CD14-positive monocyte (primary cell): ENCODE measurements around the gene ACTA1. TPM values are rescaled to one million over a fixed set of nuclear protein-coding genes. Genes with fewer than 3 reads are reported as not detected.

Source experiments
- DNase-seq, 3 donors: peaks; one replicate each; pipeline ENCODE4 v3.0.0-alpha.2; 2011 to 2022
- H2AFZ ChIP-seq: 2 replicates; pipeline ENCODE4 v1.6.0; 2012; ENCODE audit warnings: mild to moderate bottlenecking, low read depth, low read length, inconsistent platforms; ENCODE audit not compliant: insufficient read depth, poor library complexity, severe bottlenecking
- H3K27ac ChIP-seq, 2 donors: 1 replicate in 1 of 2; 2 replicates in 1 of 2; pipeline ENCODE4 v1.5.1; 2012 to 2013; ENCODE audit warnings: low read length in 2 of 2, control low read depth in 1 of 2, inconsistent platforms in 1 of 2, low read depth in 1 of 2, mild to moderate bottlenecking in 1 of 2
- H3K27me3 ChIP-seq, 2 donors: one replicate each; pipeline versions ENCODE4 v1.6.0 to v1.6.1; 2011 to 2013; ENCODE audit warnings: low read length in 2 of 2; ENCODE audit not compliant: control insufficient read depth in 2 of 2, insufficient read depth in 2 of 2
- H3K36me3 ChIP-seq, 2 donors: replicated peaks in 1 of 2; 1 replicate in 1 of 2; 2 replicates in 1 of 2; pipeline versions ENCODE4 v1.5.1 to v1.6.1; 2012 to 2013; ENCODE audit warnings: low read length in 2 of 2, control low read depth in 1 of 2, inconsistent platforms in 1 of 2, mild to moderate bottlenecking in 1 of 2; ENCODE audit not compliant: insufficient read depth in 2 of 2, control insufficient read depth in 1 of 2
- H3K4me1 ChIP-seq, 2 donors: 1 replicate in 1 of 2; 2 replicates in 1 of 2; pipeline versions ENCODE4 v1.5.1 to v1.6.1; 2012 to 2013; ENCODE audit warnings: low read length in 2 of 2, control low read depth in 1 of 2, inconsistent platforms in 1 of 2, mild to moderate bottlenecking in 1 of 2, moderate library complexity in 1 of 2; ENCODE audit not compliant: insufficient read depth in 2 of 2, control insufficient read depth in 1 of 2
- H3K4me2 ChIP-seq: replicated peaks from 2 replicates; pipeline ENCODE3; 2012; ENCODE audit warnings: low read length, moderate library complexity, mild to moderate bottlenecking; ENCODE audit not compliant: poor library complexity, severe bottlenecking; ENCODE audit errors: extremely low read depth
- H3K4me3 ChIP-seq, 3 experiments: fragments of 200-600 bp in 1 of 3; sonication (generic) in 1 of 3; replicated peaks in 1 of 3; 1 replicate in 2 of 3; 2 replicates in 1 of 3; pipeline ENCODE4 v1.5.1; 2011 to 2013; ENCODE audit warnings: low read length in 3 of 3, mild to moderate bottlenecking in 3 of 3, control low read depth in 2 of 3, low read depth in 2 of 3, inconsistent platforms in 1 of 3, moderate library complexity in 1 of 3
- H3K79me2 ChIP-seq: 2 replicates; pipeline ENCODE4 v1.6.0; 2012; ENCODE audit warnings: mild to moderate bottlenecking, control low read depth, inconsistent platforms, low read length, moderate library complexity; ENCODE audit not compliant: insufficient read depth
- H3K9ac ChIP-seq: 2 replicates; pipeline ENCODE4 v1.6.0; 2017; ENCODE audit warnings: low read length, mild to moderate bottlenecking; ENCODE audit not compliant: insufficient read depth, poor library complexity, severe bottlenecking
- H3K9me3 ChIP-seq, 2 donors: replicated peaks in 1 of 2; 1 replicate in 1 of 2; 2 replicates in 1 of 2; pipeline versions ENCODE4 v1.5.1 to v1.6.1; 2012 to 2013; ENCODE audit warnings: low read length in 2 of 2, control low read depth in 1 of 2; ENCODE audit not compliant: control insufficient read depth in 1 of 2, insufficient read depth in 1 of 2
- H4K20me1 ChIP-seq: 2 replicates; pipeline ENCODE4 v1.6.0; 2012; ENCODE audit warnings: mild to moderate bottlenecking, low read length, control low read depth, moderate library complexity; ENCODE audit not compliant: insufficient read depth
- H3K27ac Mint-ChIP-seq, 7 donors: one replicate each; pipeline ENCODE4 v1.8.0; 2020; ENCODE audit warnings: mild to moderate bottlenecking in 7 of 7, mixed read lengths in 7 of 7, moderate library complexity in 6 of 7, inconsistent platforms in 2 of 7
- H3K27me3 Mint-ChIP-seq, 3 donors: one replicate each; pipeline ENCODE4 v1.8.0; 2021 to 2022; ENCODE audit warnings: low read depth in 3 of 3, mild to moderate bottlenecking in 3 of 3, mixed read lengths in 3 of 3, moderate library complexity in 3 of 3, inconsistent platforms in 1 of 3
- H3K36me3 Mint-ChIP-seq, 2 donors: one replicate each; pipeline ENCODE4 v1.8.0; 2020; ENCODE audit warnings: mixed read lengths in 2 of 2, inconsistent platforms in 1 of 2, mild to moderate bottlenecking in 1 of 2
- H3K4me1 Mint-ChIP-seq: one replicate; pipeline ENCODE4 v1.8.0; 2020; ENCODE audit warnings: mild to moderate bottlenecking, mixed read lengths
- H3K4me3 Mint-ChIP-seq, 2 donors: one replicate each; pipeline ENCODE4 v1.8.0; 2020; ENCODE audit warnings: mild to moderate bottlenecking in 2 of 2, mixed read lengths in 2 of 2, moderate library complexity in 1 of 2
- H3K9me3 Mint-ChIP-seq, 7 donors: one replicate each; pipeline ENCODE4 v1.8.0; 2020 to 2022; ENCODE audit warnings: mixed read lengths in 7 of 7, mild to moderate bottlenecking in 6 of 7, moderate library complexity in 6 of 7, inconsistent platforms in 2 of 7
- CTCF ChIP-seq: fragments of 200-600 bp; IDR thresholded peaks from one replicate; pipeline ENCODE4 v1.8.0; 2022; ENCODE audit warnings: antibody characterized with exemption, mild to moderate bottlenecking
- WGBS: methylation state at CpG from one replicate; pipeline ENCODE4 v1.1.5; 2013; ENCODE audit warnings: missing lambda C conversion rate; ENCODE audit not compliant: insufficient coverage; 5-methylcytosine and 5-hydroxymethylcytosine counted together
- intact Hi-C, 2 donors: fragments of 100-400 bp; cut with micrococcal nuclease; formaldehyde crosslinking; loops; one replicate each; pipeline versions ENCODE4 v1.15.0 to v1.15.1; 2023
- polyA minus RNA-seq: library from RNA; depleted of rRNA, polyadenylated mRNA; stranded (reverse); fragments of >200 nt; gene quantifications from 2 replicates; pipeline ENCODE4 v1.2.3, GENCODE V29; 2012
- polyA plus RNA-seq, 3 donors: library from polyadenylated mRNA; depleted of rRNA in 1 of 3; unstranded in 2 of 3; stranded (reverse) in 1 of 3; fragments of 300-500 nt in 2 of 3; fragments of >200 nt in 1 of 3; fragmentation: Illumina TruSeq in 2 of 3; gene quantifications; 1 replicate in 2 of 3; 2 replicates in 1 of 3; pipeline ENCODE4 v1.2.3, GENCODE V29; 2012 to 2021
- total RNA-seq, 12 experiments: library from RNA in 1 of 12; stranded (reverse) in 1 of 12; fragments of 120-200 nt in 1 of 12; gene quantifications; one replicate each; pipeline ENCODE4 v1.2.4 and lab custom pipeline; 2013 to 2026; ENCODE audit warnings: mixed read lengths in 6 of 12, inconsistent platforms in 1 of 12

The ACTA1 gene
- 1.3 TPM for total RNA-seq (2013)
- polyA plus RNA-seq, result under 1 TPM in 1 of 3 donors, not detected in 2; 0.72 TPM
- polyA minus RNA-seq, result not detected in 2 replicates
- 0.06 to 0.91 (median 0.20) reads per million in 11 experiments for total RNA-seq (lab: John Stamatoyannopoulos, UW)

GRCh38 chr1:229434005-229434640 lies at the start of gene ACTA1:
Gene ACTA1 (minus strand): TSS chr1:229434094. CDS start chr1:229433115, 979 bp downstream.
- no peak within 1 kb of the TSS for H3K4me3 ChIP-seq
- H4K20me1 ChIP-seq, result no peaks in the 10 kb centered on the region
- peaks cover 77 to 83% (median 80%) of the 10 kb centered on the region in 3 donors for H3K27me3 Mint-ChIP-seq
- H3K79me2 ChIP-seq, result no peaks in the 10 kb centered on the region
- intact Hi-C loops, result no loop called here
- no peak for DNase-seq
- peaks cover 57 to 78% of the 10 kb centered on the region in 2 donors for H3K27me3 ChIP-seq
- no peak within 1 kb of the TSS for H3K27ac ChIP-seq
- H3K4me1 Mint-ChIP-seq, result peaks cover 16% of the 10 kb centered on the region
- H3K36me3 Mint-ChIP-seq, result peaks cover 10 to 13% of the 10 kb centered on the region in 2 donors
- H3K4me3 Mint-ChIP-seq, result peak within 1 kb of the TSS in 1 of 2 donors; percentile 79
- H3K27ac Mint-ChIP-seq, result no peak within 1 kb of the TSS
- H3K9me3 Mint-ChIP-seq, result peaks cover 0 to 35% (median 11%) of the 10 kb centered on the region in 7 donors
- H3K36me3 ChIP-seq, result no peaks in the 10 kb centered on the region
- H3K9me3 ChIP-seq, result peaks cover 0 to 29% of the 10 kb centered on the region in 2 donors
- TF ChIP-seq CTCF, result no peak
- H3K4me1 ChIP-seq, result peaks cover 9 to 11% of the 10 kb centered on the region in 2 donors
- H3K9ac ChIP-seq, result no peak within 1 kb of the TSS
- H2AFZ ChIP-seq, result no peak within 1 kb of the TSS
- WGBS, result 2% methylated on average over 32 of the region's 51 CpGs
- H3K4me2 ChIP-seq, result no peak within 1 kb of the TSS

- Mint-ChIP-seq H3K27ac (peak overlapping the region in 1 of 7 donors; percentile 63), H3K36me3 (peaks cover 71 to 76% of the 10 kb centered on the region in 2 donors), H3K9me3 (no peaks in the 10 kb centered on the region), H3K4me3 (no peak overlapping the region), H3K27me3 (peaks cover 0 to 3% (median 2%) of the 10 kb centered on the region in 3 donors), H3K4me1 (no peaks in the 10 kb centered on the region)
- Histone ChIP-seq H3K36me3 (peaks cover 66 to 93% of the 10 kb centered on the region in 2 donors), H2AFZ (no peak overlapping the region), H3K4me1 (no peaks in the 10 kb centered on the region), H3K27me3 (no peaks in the 10 kb centered on the region), H3K4me2 (no peak overlapping the region), H3K27ac (no peak overlapping the region), H3K9ac (no peak overlapping the region), H4K20me1 (peaks cover 8% of the 10 kb centered on the region), H3K79me2 (no peaks in the 10 kb centered on the region), H3K4me3 (no peak overlapping the region), H3K9me3 (no peaks in the 10 kb centered on the region)
- no peak for TF ChIP-seq CTCF
- intact Hi-C loops, result loop anchor here (2.0 to 5.0 kb wide), 3 partner anchors 224 to 818 kb away; no protein-coding TSS in a partner anchor
- no peak for DNase-seq
- 90% methylated on average over 2 of the region's 5 CpGs for WGBS
Measured at GRCh38 chr1:229482511-229482910, 48.6 kb upstream of the ACTA1 start.
